Thyroid gland (tissue), 4 donors: Measurements from ENCODE around the gene MAGI3. TPM values are rescaled to one million over a fixed set of nuclear protein-coding genes. Genes with fewer than 3 reads are reported as not detected.

Experiments used
- DNase-seq, 2 donors: peaks; one replicate each; pipeline ENCODE4 v3.0.0-alpha.2; 2019
- H3K27ac ChIP-seq, 3 donors: fragments of 200-600 bp; sonication (generic); 1 replicate in 2 of 3; 2 replicates in 1 of 3; pipeline ENCODE4 v1.5.1; 2016 to 2019; ENCODE audit warnings: mild to moderate bottlenecking in 1 of 3, moderate library complexity in 1 of 3
- H3K27me3 ChIP-seq: fragments of 200-600 bp; sonication (generic); one replicate; pipeline ENCODE4 v1.5.1; 2019
- H3K36me3 ChIP-seq, 2 donors: fragments of 200-600 bp; sonication (generic); one replicate each; pipeline ENCODE4 v1.5.1; 2016 to 2019
- H3K4me1 ChIP-seq, 2 donors: fragments of 200-600 bp; sonication (generic); one replicate each; pipeline ENCODE4 v1.5.1; 2017 to 2019
- H3K4me3 ChIP-seq, 3 donors: fragments of 200-600 bp; sonication (generic); replicated peaks in 1 of 3; 1 replicate in 2 of 3; 2 replicates in 1 of 3; pipeline ENCODE4 v1.5.1; 2016; ENCODE audit warnings: mild to moderate bottlenecking in 1 of 3
- H3K9me3 ChIP-seq: fragments of 200-600 bp; sonication (generic); one replicate; pipeline ENCODE4 v1.5.1; 2017
- POLR2A ChIP-seq, 2 donors: fragments of 450-650 bp; IDR thresholded peaks; one replicate each; pipeline ENCODE4 v1.6.1; 2017; ENCODE audit warnings: antibody characterized with exemption in 2 of 2, mild to moderate bottlenecking in 2 of 2, moderate library complexity in 1 of 2
- WGBS, 2 donors: methylation state at CpG; one replicate each; pipeline ENCODE4 v1.1.5; 2017; 5-methylcytosine and 5-hydroxymethylcytosine counted together
- intact Hi-C: fragments of 100-400 bp; cut with DNase I; formaldehyde crosslinking; loops from one replicate; pipeline ENCODE4 v1.15.1; 2023
- total RNA-seq, 4 donors: library from RNA; depleted of rRNA; stranded (reverse); fragments of >200 nt; gene quantifications; one replicate each; pipeline ENCODE4 v1.2.3, GENCODE V29; 2016
- TF ChIP-seq, protein P1 (sequence below), 6 experiments: fragments of 200-600 bp in 3 of 6; fragments of 450-650 bp in 3 of 6; sonication (generic) in 3 of 6; IDR thresholded peaks; one replicate each; pipeline ENCODE4 v1.5.1; 2016 to 2019; ENCODE audit warnings: antibody characterized with exemption in 6 of 6, mild to moderate bottlenecking in 2 of 6, inconsistent platforms in 1 of 6, moderate library complexity in 1 of 6

Gene MAGI3
- total RNA-seq, 4 donors from 2014 or later: 52.9 to 91.0 (median 61.9) TPM

DNA sequence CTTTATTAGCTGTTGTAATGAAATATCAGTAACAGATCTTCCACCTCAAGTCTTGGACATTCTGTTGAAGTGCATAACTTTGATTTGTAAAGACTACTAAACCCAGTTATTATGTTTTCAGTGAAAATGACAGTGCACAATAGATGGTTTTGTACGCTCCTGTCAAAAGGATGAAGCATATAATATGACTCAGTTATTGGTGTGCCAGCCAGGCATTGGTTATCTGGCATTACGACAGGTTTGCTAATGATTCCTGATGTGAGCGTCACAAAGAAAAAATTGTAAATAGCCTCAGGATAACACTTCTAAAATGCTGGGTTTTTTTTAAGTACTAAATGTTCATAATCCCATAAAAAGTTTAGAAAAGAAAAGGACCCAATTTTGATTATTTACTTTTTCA, 147.9 kb downstream of the MAGI3 start:
- Histone ChIP-seq H3K27me3 (no peaks in the 10 kb centered on the region), H3K36me3 (no peaks in the 10 kb centered on the region), H3K4me3 (no peak overlapping the region), H3K4me1 (peaks cover 14 to 15% of the 10 kb centered on the region in 2 donors), H3K27ac (no peak overlapping the region), H3K9me3 (no peaks in the 10 kb centered on the region)
- 59 to 98% methylated on average over 3 of the region's 3 CpGs for whole genome bisulfite sequencing, 2 donors
- DNase-seq: no peak
- intact Hi-C loops: no loop called here
- TF ChIP-seq POLR2A (IDR thresholded peaks at IDR 0.05): no peak
- TF ChIP-seq, protein P1, sequence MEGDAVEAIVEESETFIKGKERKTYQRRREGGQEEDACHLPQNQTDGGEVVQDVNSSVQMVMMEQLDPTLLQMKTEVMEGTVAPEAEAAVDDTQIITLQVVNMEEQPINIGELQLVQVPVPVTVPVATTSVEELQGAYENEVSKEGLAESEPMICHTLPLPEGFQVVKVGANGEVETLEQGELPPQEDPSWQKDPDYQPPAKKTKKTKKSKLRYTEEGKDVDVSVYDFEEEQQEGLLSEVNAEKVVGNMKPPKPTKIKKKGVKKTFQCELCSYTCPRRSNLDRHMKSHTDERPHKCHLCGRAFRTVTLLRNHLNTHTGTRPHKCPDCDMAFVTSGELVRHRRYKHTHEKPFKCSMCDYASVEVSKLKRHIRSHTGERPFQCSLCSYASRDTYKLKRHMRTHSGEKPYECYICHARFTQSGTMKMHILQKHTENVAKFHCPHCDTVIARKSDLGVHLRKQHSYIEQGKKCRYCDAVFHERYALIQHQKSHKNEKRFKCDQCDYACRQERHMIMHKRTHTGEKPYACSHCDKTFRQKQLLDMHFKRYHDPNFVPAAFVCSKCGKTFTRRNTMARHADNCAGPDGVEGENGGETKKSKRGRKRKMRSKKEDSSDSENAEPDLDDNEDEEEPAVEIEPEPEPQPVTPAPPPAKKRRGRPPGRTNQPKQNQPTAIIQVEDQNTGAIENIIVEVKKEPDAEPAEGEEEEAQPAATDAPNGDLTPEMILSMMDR (IDR thresholded peaks at IDR 0.05): no peak

DNA sequence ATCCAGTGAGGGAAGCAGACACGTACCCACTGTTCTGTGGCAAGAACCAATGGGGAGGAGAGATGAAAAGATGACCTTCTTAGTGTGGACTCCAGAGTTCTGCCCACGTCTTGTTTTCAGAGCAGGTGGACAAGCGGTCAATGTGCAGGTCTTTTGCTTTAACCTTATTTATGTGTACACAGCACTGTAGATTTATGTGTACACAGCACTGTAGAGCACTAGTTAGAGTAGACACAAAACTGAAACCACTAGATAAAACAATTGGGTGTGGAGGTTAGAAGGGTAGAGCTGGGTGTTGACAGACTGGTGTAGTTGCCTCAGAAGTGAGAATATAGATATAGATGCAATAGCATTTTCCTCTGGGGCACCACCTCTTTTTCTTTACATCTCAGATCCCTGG, 150.0 kb downstream of the MAGI3 start:
- Histone ChIP-seq H3K36me3 (no peaks in the 10 kb centered on the region), H3K9me3 (no peaks in the 10 kb centered on the region), H3K4me1 (peaks cover 3 to 4% of the 10 kb centered on the region in 2 donors), H3K27me3 (no peaks in the 10 kb centered on the region), H3K27ac (no peak overlapping the region), H3K4me3 (no peak overlapping the region)
- WGBS, 2 donors: 92 to 94% methylated on average over 3 of the region's 3 CpGs
- intact Hi-C loops: no loop called here
- TF ChIP-seq, protein P1 (IDR thresholded peaks at IDR 0.05): no peak
- TF ChIP-seq POLR2A (IDR thresholded peaks at IDR 0.05): no peak
- no peak for DNase-seq

DNA sequence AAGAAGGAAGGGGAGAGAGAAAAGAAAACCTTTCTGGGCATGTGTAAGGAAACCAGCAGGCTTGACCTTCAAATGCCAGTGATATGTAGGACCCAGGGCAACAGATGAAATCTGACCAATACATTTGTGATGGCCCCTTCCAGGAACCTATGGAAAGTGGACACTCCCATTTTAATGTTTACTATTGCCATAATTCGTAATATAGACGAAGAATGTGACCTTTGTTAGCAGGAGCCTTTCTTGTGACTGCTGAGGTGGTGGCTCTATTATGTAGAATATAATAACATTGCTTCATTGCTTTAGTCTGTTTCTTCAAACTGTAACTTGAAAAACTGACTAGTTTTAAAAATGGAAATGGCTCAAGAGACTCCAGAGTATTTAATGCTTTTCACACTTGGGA, 150.8 kb downstream of the MAGI3 start:
- Histone ChIP-seq H3K36me3 (no peaks in the 10 kb centered on the region), H3K4me1 (no peaks in the 10 kb centered on the region), H3K9me3 (no peaks in the 10 kb centered on the region), H3K4me3 (no peak overlapping the region), H3K27me3 (no peaks in the 10 kb centered on the region), H3K27ac (no peak overlapping the region)
- intact Hi-C loops: no loop called here
- WGBS, 2 donors: 93% methylated on average over 2 of the region's 2 CpGs
- no peak for DNase-seq
- no peak for TF ChIP-seq POLR2A (IDR thresholded peaks at IDR 0.05)
- TF ChIP-seq, protein P1 (IDR thresholded peaks at IDR 0.05): no peak

DNA sequence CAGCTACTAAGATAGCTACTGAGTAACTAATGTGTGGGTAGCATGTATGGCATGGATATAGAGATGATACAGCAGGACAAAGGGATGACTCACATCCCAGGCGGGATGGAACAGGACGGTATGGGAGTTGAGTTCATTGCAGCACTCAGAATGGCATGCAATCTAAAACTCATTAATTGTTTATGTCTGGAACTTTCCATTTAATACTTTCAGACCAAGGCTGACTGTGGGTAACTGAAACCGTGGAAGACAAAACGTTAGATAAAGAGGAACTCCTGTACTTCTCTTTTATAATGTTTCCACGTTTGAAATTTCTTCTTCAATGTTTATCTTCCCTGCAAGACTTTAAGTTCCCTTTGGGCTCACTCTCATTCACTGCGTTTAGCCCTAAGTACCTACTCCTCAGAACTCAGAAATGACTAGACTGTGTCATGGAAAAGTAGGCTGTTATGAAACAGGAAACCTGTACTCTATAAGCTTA, 151.9 kb downstream of the MAGI3 start:
- no peaks in the 10 kb centered on the region for H3K27me3 ChIP-seq
- H3K9me3 ChIP-seq: no peaks in the 10 kb centered on the region
- intact Hi-C loops: no loop called here
- DNase-seq: no peak
- no peak overlapping the region for H3K4me3 ChIP-seq
- no peaks in the 10 kb centered on the region for H3K36me3 ChIP-seq
- TF ChIP-seq, protein P1 (IDR thresholded peaks at IDR 0.05): no peak
- TF ChIP-seq POLR2A (IDR thresholded peaks at IDR 0.05): no peak
- no peaks in the 10 kb centered on the region for H3K4me1 ChIP-seq
- H3K27ac ChIP-seq: no peak overlapping the region
- 77 to 80% methylated on average over 6 of the region's 6 CpGs for WGBS, 2 donors

DNA sequence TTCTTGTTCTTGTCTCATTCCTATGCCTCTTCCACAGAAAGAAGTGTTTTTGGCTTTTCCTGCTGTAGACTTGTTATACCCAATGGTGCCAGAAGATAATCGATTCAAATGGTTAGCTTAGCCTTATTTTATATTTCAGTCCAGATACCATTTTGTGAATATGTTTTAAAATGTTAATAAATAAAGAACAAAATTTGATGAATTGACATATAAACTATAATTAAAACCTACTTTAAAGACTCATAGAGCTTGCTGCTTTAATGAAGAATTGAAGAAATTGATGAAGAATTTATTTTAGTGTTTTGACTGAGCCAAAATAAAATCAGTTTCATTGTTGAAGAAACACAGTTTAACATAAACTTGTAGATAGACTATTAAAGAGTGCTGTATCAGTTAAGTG, 152.8 kb downstream of the MAGI3 start:
- Histone ChIP-seq H3K4me3 (no peak overlapping the region), H3K4me1 (no peaks in the 10 kb centered on the region), H3K27ac (no peak overlapping the region), H3K36me3 (no peaks in the 10 kb centered on the region), H3K27me3 (no peaks in the 10 kb centered on the region), H3K9me3 (no peaks in the 10 kb centered on the region)
- 92 to 100% methylated on average over 1 of the region's 1 CpG for WGBS, 2 donors
- intact Hi-C loops: no loop called here
- no peak for DNase-seq
- TF ChIP-seq POLR2A (IDR thresholded peaks at IDR 0.05): no peak
- TF ChIP-seq, protein P1 (IDR thresholded peaks at IDR 0.05): no peak
